HG03135 (cell line): Measurements from ENCODE around the gene FARP2.
"Not testable (repeated sequence)": the region's sequence is repeated elsewhere in the genome, so short reads cannot be mapped to it uniquely, and the experiment has no call there.

Experiments
- ATAC-seq: cut with Tn5 transposase; IDR thresholded peaks from one replicate; pipeline ENCODE4 v1.9.1; 2021; ENCODE audit warnings: mild to moderate bottlenecking, moderate library complexity; ENCODE audit not compliant: unreplicated experiment

The FARP2 gene

DNA sequence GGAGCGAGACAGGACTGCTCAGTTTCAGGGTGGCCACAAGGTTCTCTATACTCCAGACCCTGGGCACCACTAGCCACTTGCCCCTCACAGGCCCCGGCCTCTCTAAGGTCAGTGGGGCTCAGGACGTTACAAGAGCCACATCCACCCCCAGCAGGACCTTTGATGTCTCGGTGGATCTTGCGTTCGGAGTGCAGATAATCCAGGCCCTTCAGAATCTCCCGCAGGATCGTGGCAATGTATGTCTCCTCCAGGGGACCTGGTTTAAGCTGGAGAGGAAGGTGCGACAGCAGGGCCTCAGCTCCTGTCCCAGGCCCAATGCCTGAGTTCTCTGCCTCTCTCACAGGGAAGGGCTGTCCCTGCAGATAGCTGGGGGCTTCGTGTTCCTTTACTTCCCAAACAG is 143.9 kb downstream of the FARP2 start:
- ATAC-seq, result no peak

- ATAC-seq, result no peak
Observed at GRCh38 chr2:241500431-241500975, 144.4 kb downstream of the FARP2 start.

DNA sequence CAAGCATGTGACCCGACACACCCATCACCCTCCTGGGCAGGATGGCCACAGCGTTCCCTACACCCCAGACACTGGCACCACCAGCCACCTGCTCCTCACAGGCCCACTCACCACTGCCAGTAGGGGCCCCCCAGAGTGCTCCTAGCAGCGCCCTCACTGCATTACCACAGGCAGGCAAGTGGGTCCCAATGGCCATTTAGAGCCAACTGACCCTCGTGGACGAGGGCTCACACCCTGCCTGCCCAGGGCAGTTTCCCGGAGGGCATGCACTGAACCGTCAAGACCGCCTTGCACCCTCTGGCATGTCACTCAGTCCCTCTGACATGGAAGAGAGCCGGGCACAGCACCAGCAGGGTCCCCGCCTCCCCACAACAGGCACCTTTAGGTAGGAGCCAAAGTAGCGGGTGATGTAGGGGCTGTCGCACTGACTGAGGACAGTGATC is 145.0 kb downstream of the FARP2 start:
- no peak for ATAC-seq

- no peak for ATAC-seq
Observed at GRCh38 chr2:241501551-241501950, 145.5 kb downstream of the FARP2 start.

- ATAC-seq, result no peak
Observed at GRCh38 chr2:241502281-241502680, 146.2 kb downstream of the FARP2 start.

DNA sequence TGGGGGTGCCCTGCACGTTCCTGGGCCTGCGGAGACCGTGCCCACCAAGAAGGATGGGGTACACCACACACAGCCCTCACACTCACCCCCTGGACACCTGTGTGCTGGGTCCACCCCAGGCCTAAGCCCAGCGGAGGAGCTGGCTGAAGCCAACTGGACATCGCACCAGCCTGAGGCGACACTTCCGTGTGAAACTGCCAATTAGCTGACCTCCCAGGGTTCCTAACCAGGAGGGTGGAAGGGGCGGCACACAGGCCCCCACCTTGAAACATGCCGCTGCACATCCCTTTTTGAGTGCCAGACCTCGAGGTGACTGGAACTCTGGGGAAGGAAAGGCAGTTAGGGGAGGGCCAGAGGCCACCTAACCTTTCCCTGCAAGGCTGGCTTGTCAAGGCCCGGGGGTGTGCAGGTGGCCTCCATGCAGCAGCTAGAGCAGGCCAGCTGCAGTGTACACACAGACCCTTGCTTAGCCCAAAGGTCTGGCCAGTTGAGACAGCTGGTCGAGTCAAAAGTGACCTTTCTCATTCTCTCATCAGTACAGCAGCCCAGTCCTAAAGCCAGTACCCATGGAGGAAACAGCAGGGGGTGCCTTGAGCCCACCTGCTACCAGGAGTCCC is 147.8 kb downstream of the FARP2 start:
- no peak for ATAC-seq

- no peak for ATAC-seq
Observed at GRCh38 chr2:241505086-241505780, 149.1 kb downstream of the FARP2 start.

DNA sequence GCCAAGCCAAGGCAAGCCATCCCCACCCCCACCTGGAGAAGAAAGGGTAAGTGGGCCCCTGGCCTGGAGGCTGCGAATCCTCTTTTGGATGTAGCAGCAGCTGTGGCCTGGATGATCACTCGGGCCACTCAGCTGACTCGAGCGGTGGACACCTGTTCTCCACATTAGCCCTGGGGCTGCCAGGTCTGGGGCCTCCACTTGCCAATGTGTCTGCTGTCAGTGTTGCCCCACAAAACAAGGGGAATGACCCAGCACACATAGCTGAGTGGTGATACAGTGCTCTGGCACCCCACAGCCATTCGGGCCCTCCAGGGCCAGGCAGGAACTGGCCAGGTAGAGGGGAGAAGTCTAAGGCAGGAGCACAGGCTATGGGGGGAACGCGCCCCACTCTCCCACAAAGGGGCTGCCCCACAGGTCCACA is 149.7 kb downstream of the FARP2 start:
- ATAC-seq, result no peak

DNA sequence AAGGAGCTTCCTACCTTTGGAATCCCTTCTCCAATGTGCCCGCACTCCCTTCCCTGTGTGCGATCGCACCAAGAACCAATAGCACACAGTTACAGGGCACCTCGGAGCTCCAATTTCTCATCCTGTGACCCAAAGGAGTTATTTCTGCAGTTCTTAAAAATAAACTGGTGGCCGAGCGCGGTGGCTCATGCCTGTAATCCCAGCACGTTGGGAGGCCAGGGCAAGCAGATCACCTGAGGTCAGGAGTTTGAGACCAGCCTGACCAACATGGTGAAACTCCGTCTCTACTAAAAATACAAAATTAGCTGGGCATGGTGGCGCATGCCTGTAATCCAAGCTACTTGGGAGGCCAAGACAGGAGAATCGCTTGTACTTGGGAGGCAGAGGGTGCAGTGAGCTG is 150.2 kb downstream of the FARP2 start:
- ATAC-seq, result not testable (repeated sequence)

DNA sequence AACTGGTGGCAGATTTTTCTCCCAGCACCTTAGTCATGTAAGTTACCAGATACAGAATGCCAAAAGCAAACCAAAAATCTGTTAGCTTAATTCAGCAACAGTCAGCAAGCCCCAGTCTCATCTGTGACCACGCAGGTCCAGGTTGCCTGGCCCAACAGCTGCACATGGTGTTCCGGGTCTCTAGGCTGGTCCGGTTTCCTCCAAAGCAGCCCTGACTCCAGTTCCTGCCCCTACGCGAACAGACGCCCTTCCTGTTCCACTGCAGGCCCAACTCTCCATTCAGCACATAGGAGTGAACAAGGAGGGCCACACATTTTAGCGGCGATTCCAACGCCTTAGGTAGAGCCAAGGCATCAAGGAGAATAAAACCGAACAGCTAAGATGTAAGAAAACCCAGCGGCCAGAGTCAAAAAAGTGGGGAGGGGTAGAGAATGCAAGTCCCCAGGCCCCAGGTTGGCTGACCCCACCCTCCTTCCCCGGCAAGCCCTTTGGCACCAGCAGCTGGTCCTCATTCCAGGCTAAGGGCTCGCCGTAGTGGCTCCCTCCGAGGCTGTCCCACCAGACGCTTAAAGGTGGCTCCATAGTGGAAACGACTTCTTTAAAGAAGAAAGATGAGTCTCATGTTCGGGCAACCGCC is 150.8 kb downstream of the FARP2 start:
- ATAC-seq, result no peak

- peak; percentile 17 for ATAC-seq
Observed at GRCh38 chr2:241507430-241508239, 151.6 kb downstream of the FARP2 start.

- peak; percentile 94 for ATAC-seq
Observed at GRCh38 chr2:241508240-241509154, 152.4 kb downstream of the FARP2 start, which contains the start of gene STK25. Gene STK25 (minus strand): TSS chr2:241508584. CDS start chr2:241508035, 549 bp downstream.

- no peak for ATAC-seq
Observed at GRCh38 chr2:241509155-241509784, 153.2 kb downstream of the FARP2 start.

GRCh38 chr2:241511091-241511741 is 155.1 kb downstream of the FARP2 start:
- no peak for ATAC-seq

GRCh38 chr2:241514553-241514952 is 158.5 kb downstream of the FARP2 start:
- ATAC-seq, result no peak

GRCh38 chr2:241514986-241515737 is 159.1 kb downstream of the FARP2 start:
- peak; percentile 62 for ATAC-seq

- no peak for ATAC-seq
Observed at GRCh38 chr2:241516520-241516965, 160.5 kb downstream of the FARP2 start.

GRCh38 chr2:241517297-241517696 is 161.2 kb downstream of the FARP2 start:
- no peak for ATAC-seq
